ENCODE measurements around the gene DAAM2. TPM values are rescaled to one million over a fixed set of nuclear protein-coding genes. Genes with fewer than 3 reads are reported as not detected.
A peak's percentile ranks its signal among the peaks of the same experiment; 100 is the strongest.

Gene DAAM2
- total RNA-seq, 4 donors from 2014 or later, result 11.0 to 43.3 (median 26.4) TPM

DNA sequence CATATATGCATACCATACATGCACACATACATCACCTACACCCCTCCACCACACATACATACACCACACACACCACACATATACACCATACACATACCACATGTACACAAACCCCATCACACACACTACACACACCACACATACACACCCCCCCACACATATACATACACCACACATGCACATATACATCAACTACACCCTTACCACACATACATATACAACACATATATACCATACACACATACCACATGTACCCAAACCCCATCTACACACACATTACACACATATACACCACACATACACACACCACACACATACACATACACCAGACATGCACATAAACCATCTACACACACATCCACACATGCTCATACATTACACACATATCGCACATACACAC, 52.7 kb downstream of the DAAM2 start:
- Histone ChIP-seq H3K36me3 (no peaks in the 10 kb centered on the region), H3K4me1 (no peaks in the 10 kb centered on the region), H3K9me3 (no peaks in the 10 kb centered on the region), H3K4me3 (no peak overlapping the region), H3K27ac (no peak overlapping the region), H3K27me3 (no peaks in the 10 kb centered on the region)
- intact Hi-C loops (cut with DNase I; ENCODE audit: low total_unique reads), result no loop called here
- no peak for DNase-seq
- TF ChIP-seq, protein P1, sequence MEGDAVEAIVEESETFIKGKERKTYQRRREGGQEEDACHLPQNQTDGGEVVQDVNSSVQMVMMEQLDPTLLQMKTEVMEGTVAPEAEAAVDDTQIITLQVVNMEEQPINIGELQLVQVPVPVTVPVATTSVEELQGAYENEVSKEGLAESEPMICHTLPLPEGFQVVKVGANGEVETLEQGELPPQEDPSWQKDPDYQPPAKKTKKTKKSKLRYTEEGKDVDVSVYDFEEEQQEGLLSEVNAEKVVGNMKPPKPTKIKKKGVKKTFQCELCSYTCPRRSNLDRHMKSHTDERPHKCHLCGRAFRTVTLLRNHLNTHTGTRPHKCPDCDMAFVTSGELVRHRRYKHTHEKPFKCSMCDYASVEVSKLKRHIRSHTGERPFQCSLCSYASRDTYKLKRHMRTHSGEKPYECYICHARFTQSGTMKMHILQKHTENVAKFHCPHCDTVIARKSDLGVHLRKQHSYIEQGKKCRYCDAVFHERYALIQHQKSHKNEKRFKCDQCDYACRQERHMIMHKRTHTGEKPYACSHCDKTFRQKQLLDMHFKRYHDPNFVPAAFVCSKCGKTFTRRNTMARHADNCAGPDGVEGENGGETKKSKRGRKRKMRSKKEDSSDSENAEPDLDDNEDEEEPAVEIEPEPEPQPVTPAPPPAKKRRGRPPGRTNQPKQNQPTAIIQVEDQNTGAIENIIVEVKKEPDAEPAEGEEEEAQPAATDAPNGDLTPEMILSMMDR (IDR thresholded peaks at IDR 0.05), result no peak
- TF ChIP-seq POLR2A (IDR thresholded peaks at IDR 0.05), result no peak

DNA sequence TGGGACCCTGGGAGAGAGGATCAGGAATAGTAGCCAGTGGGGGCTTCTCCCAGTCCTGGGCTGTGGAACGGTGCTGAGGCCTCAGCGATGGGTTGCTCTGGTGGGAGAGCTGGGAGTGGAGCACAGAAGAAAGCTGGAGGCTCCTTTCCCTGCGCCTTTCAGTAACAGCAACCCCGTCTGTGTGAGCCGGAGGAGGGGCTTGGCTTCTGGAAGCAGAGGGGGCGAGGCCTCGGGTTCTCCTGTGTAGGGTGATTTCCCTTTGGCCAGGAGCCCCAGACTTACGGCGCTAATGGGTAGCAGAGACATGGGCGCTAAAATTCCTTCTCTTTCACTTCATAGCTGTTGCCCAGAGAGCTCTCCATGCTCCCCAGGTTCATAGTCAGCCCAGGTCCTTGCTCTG, 55.0 kb downstream of the DAAM2 start:
- H3K9me3 ChIP-seq, result no peaks in the 10 kb centered on the region
- DNase-seq, result peak; percentile 47 to 63
- no peak for TF ChIP-seq POLR2A (IDR thresholded peaks at IDR 0.05)
- TF ChIP-seq, protein P1 (IDR thresholded peaks at IDR 0.05), result no peak
- no peaks in the 10 kb centered on the region for H3K36me3 ChIP-seq
- no peak overlapping the region for H3K27ac ChIP-seq
- no peaks in the 10 kb centered on the region for H3K27me3 ChIP-seq
- intact Hi-C loops (cut with DNase I; ENCODE audit: low total_unique reads), result no loop called here
- no peaks in the 10 kb centered on the region for H3K4me1 ChIP-seq
- H3K4me3 ChIP-seq, result no peak overlapping the region

DNA sequence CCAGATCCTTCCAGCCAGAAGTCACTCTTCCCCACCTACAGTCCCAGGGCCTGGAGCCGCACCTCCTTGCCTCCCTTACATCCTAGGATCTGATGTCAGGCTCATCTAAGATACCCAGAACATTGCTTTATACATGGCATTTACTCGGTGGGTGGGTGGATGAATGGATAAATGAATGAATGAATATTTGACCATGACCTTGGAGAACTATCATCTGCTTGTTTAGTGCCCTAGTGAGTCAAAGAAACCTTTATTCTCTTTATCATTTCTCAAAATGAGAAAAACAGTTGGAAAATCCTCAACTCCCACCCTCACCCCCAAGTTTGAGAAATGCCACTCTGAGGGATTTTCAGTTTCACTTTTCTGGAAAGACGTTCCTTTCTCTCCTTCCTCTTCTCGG, 56.0 kb downstream of the DAAM2 start:
- DNase-seq, result no peak
- intact Hi-C loops (cut with DNase I; ENCODE audit: low total_unique reads), result no loop called here
- Histone ChIP-seq H3K27me3 (no peaks in the 10 kb centered on the region), H3K9me3 (no peaks in the 10 kb centered on the region), H3K4me1 (no peaks in the 10 kb centered on the region), H3K27ac (no peak overlapping the region), H3K36me3 (no peaks in the 10 kb centered on the region), H3K4me3 (no peak overlapping the region)
- TF ChIP-seq POLR2A (IDR thresholded peaks at IDR 0.05), result no peak
- TF ChIP-seq, protein P1 (IDR thresholded peaks at IDR 0.05), result no peak

DNA sequence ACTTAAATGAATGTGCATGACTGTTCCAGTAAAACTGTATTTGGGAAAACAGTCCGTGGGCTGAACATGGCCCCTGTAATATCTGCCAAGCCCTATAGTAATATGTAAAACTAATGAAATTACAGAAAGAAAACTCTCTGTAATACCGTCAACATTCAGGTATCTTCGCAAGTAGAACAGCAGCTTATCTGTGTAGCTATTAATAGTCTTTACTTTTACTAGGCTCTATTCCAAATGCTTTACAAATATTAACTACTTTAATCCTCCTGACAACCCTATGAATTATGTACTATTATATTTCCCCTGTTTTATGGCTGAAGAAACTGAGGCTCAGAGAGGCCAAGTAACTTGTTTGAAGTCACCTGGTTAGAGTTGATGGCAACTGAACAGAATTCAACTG, 57.1 kb downstream of the DAAM2 start:
- no peaks in the 10 kb centered on the region for H3K36me3 ChIP-seq
- intact Hi-C loops (cut with DNase I; ENCODE audit: low total_unique reads), result no loop called here
- no peak overlapping the region for H3K4me3 ChIP-seq
- H3K4me1 ChIP-seq, result no peaks in the 10 kb centered on the region
- no peak overlapping the region for H3K27ac ChIP-seq
- no peaks in the 10 kb centered on the region for H3K27me3 ChIP-seq
- no peaks in the 10 kb centered on the region for H3K9me3 ChIP-seq
- TF ChIP-seq, protein P1 (IDR thresholded peaks at IDR 0.05), result no peak
- no peak for TF ChIP-seq POLR2A (IDR thresholded peaks at IDR 0.05)
- DNase-seq, result no peak

DNA sequence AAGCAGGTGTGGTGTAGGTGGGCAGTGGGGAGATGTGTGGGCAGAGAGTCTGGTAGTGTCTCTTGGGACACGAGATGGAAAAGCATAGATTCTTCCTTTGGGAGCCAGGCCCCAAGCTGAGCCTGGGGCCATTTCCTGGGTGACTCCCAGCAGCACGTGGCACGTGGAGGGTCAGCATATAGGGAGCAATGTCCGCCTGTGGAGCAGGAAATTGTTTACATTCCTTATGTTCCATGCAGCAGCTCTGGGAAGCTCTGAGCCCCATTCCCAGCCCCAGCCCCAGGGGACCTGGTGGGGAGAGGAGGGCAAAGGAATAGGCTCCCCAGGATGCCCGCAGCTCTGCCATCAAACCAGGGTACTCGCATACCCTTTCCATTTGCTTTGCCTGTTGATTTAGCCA, 57.6 kb downstream of the DAAM2 start:
- TF ChIP-seq, protein P1 (IDR thresholded peaks at IDR 0.05), result no peak
- TF ChIP-seq POLR2A (IDR thresholded peaks at IDR 0.05), result no peak

More for the DNA sequence above, 57.6 kb downstream of the DAAM2 start:
- no peaks in the 10 kb centered on the region for H3K4me1 ChIP-seq
- H3K4me3 ChIP-seq, result no peak overlapping the region
- H3K27ac ChIP-seq, result peak overlapping the region in 1 of 2 donors; percentile 22
- no peak for DNase-seq
- H3K27me3 ChIP-seq, result no peaks in the 10 kb centered on the region
- no peaks in the 10 kb centered on the region for H3K36me3 ChIP-seq
- intact Hi-C loops (cut with DNase I; ENCODE audit: low total_unique reads), result no loop called here
- H3K9me3 ChIP-seq, result no peaks in the 10 kb centered on the region
